HG03064 (cell line): ENCODE results near the gene TCF12.

Experiments used
- ATAC-seq: cut with Tn5 transposase; IDR thresholded peaks from one replicate; pipeline ENCODE4 v1.9.1; 2021; ENCODE audit warnings: low read depth; ENCODE audit not compliant: unreplicated experiment

Gene TCF12

DNA sequence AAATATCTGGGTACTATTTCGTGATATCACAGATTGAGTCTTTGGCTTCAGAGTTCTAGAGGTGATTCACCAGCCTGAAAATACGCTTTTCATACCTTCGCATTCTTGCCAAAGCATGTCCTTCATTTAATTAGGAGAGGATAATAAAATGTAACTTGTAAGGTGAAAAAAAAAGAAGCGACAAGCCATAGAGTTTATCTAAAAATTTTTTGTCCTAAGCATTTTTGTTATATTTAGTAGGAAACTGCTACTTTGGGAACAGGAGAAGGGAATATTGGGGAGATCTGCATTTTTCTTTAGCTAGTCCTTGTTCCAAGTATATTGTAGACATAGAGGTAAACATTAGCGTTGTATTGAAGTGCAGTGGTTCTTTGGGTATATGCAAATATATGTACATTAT is 120.1 kb downstream of the TCF12 start:
- ATAC-seq = no peak

DNA sequence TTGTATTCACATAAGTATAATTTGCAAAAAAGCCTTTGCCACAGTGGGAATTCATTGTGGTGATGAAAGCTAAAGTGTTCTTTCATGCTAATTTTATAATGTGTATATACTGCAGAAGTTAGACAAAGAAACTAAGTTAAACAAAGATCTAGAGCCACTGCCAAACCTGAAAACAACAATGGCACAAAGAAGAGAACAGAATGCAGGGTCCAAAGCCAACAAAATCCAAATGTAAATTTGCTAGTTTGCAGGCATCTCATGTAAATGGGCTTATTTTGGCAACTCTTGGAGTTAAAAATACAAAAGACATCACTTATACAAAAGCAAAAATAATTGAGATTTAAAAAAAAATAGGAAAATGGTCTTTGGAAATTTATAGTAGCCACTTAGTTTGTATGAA is 123.0 kb downstream of the TCF12 start:
- ATAC-seq = no peak

DNA sequence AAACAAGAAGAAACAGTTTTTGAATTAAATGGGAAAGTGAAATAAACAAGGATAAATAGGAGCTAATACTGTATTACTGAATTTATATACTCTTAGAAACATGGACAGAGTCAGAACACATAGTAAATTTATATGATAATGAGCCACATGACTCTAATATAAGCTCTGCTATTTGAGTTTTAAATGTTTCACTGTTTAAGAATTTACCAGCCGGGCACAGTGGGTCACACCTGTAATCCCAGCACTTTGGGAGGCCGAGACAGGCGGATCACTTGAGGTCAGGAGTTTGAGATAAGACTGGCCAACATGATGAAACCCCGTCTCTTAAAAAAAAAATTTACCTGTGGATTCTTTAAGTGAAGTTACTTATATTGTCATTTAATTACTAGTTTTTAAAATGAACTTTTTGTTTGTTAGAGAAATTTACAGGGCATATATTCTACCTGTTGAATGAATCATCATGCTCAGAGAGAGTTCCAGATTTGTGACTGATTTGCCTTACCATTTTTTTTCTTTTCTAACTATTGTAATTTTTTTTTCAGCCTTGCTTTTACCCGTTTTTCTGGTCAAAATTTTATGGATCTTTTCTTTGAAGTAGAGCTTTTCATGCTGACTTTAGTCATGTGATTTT is 125.7 kb downstream of the TCF12 start:
- no peak for ATAC-seq

DNA sequence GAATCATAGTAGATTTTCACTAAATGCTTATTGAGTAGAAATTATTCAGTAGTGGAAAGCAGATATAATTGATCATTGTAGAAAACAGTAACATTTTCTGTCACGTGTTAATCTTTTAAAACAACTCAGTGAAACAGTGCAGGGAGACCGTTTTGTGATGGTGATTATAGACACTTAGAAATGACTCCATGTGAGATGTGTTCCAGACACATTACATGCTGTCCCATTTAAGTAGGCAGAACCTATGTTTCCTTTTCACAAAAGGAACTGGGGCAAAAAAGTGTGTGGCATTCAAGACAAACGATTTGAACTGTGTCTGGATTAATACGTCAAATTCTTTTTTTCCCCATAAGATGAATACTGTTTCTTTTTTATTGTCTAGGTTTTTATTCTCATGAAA is 126.5 kb downstream of the TCF12 start:
- ATAC-seq = no peak

DNA sequence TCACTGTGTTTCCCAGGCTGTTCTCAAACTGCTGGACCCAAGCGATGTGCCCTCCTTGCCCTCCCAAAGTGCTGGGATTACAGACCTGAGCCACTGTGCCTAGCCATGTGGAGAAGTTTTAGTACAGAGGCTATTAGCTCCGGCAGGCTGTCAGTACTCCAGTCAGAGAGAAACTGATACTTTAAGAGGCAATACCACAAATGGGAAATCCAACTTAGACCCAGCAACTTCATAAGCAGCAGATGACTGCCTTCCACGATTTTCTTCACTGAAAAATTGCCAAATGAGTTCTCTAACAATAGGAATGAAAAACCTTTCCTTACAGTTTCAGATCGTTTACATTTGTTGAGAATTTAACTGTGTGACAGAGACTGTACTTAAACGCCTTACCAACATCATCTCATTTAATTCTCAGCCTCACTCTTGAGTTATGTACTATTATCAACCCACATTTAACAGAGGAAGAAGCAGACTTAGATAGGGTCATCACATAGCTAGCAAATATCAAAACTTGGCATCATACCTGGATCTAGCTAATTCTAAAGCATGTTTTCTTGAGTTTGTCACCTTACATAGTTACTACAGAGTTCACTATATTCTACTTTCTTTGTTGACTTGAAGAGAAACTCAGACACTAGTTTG is 127.4 kb downstream of the TCF12 start:
- ATAC-seq = peak; percentile 81

DNA sequence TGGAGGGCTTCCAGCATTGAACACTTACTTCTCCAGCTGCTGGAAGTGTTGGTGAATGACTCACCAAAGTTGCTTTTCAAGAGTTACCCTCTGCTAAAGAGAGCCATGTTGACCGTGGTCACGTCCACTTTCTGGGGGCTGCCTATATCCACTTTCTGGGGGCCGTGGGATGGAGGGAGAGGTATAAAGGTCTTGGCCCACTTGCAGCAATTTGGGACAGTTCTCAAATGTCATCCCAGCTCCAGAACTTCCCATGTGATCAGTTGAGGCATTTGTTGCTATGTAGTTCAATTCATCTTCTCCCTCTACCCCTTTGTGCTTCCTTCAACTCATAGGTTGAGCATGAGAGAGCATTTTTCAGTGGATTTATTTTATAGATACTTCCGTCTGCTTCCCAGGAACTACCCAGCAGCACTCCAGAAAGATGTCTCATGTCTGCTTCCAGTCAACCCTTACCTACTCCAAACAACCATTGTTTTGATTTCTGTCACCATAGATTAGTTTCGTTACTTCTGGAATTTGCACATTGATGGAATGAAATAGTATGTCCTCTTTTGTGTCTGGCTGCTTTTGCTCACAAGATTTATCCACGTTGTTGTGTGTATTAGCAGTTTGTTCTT is 130.6 kb downstream of the TCF12 start:
- ATAC-seq = no peak

DNA sequence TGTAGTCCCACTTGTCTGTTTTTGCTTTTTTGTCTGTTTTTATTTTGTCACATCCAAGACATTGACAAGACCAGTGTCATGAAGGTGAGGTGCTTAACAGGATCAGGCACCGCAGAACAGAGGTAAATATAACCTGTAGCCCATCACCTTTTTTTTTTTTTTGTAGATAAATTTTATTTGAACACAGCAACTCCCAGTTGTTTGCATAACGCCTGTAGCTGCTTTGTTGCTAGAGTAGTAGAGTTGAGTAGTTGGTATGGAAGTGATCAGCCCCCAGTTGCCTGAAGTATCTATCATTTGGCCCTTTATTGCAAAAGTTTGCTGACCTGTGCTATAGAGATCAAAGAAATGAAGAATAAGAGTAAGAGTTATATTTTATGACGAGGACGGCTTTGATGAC is 135.0 kb downstream of the TCF12 start:
- ATAC-seq = no peak

DNA sequence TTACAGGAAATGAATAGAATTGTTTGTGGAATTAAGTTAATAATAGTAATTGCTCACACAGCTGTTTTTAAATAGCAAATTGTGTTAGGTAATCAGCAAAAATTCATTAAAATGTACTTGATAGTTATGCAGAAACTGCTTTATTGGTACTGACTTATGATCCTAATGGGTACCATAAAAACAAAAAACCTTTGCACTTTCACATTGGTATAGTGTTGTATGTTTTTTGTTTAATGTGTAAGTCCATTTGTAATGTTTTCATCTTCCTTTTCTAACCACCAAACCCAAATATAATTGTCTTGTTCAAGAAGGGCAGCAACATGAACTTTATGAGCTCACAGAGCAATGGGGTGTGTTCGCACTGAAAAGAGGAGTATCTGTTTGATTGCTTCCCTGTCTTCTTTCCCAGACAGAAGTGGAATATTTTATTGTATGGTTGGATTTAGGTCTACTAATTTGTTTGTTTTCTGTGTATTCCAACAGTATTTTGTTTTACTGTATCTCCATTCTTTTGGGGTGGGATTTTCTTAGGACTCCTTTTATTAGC is 135.8 kb downstream of the TCF12 start:
- ATAC-seq = no peak

DNA sequence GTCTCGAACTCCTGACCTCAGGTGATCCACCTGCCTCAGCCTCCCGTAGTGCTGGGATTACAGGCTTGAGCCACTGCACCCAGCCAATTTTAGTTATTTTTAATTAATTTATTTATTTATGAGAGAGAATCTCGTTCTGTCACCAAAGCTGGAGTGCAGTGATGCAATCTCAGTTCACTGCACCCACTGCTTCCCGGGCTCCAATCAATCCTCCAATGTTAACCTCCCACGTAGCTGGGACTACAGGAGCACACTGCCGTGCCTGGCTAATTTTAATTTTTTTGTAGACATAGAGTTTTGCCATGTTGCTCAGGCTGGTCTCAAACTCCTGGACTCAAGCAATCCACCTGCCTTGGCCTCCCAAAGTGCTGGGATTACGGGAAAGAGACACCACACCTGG is 137.9 kb downstream of the TCF12 start:
- no peak for ATAC-seq

DNA sequence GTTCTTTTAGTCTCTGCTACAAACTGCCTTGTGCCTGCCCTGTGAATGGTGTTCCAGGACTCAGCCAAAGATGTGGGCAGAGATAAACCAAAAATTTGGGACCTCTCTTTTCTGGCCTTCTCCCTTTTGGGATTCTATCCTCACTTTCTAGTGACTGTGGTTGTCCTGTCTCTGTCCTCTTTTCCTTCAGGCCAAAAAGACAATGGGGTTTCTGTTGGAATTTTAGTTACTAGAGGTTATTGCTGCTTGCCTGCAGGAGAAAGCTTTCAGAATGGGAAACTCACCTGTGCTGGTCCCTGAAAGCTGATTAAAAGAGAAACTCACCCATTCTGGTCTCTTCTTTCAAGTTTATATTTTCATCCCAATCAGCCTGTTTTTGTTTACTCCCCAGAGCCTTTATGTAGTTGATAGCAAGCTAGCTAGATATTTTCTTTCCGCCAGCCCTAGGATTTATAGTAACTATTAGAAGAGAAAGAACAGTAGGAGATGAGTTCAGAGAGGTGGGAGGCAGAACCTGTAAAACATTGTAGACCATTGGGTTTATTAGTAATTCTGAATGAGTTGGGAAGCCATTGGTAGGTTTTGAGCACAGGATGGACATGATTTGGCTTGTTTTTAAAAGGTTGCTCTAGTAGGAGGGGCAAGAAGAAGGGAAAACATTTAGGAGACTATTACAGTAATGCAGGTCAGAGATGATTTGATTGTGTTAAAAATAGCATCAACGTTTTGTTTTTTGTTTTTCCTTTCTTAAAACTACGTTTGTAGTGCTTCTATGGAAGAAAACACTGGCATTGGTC is 138.9 kb downstream of the TCF12 start:
- ATAC-seq = no peak

DNA sequence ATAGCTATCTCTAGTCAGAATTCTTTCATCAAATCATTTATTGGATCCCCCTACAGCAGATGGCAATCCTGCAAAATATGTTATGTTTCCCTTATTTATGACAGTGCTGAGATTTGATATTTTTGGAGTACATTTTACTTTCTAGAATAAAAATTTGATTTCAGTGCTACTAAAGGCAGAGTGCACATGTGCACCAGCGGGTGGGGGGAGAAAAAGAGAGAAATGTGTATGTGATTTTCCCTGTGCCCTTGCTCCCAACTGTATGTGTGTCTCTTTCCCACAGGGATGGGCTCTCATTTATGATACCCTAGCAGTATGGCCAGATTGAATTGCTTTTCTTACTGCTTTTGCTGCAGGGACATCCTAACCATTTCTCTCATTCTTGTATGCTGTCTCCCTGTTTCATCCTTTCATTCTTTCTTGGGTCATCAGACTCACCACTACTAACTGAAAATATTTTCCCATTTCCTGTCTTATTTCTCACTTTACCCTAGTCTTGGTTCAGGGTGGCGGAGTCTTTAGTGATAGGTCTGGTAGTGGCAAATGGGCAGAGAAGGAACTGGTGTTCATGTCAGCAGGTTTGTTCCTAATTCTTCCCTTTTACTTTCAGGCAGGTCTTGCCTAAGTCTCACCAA is 140.7 kb downstream of the TCF12 start:
- ATAC-seq = no peak

DNA sequence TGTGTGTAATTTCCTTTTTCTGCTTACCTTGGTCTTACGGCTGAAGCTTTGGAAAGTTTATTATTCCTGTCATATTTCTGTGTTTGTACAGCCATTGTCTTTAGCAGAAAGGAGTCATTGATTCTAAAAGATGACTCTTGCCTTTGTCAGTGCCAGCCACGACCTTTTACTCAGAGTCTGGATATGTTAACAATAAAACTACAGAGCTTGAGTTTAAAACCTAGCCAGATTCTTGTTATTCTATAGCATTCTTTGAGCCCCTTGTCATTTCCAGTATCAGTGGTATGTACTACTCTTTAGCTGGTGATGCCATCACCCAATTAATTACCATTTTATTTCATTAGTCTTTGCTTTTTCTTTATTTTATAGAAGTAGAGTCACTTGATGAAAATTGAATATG is 142.4 kb downstream of the TCF12 start:
- ATAC-seq = no peak

DNA sequence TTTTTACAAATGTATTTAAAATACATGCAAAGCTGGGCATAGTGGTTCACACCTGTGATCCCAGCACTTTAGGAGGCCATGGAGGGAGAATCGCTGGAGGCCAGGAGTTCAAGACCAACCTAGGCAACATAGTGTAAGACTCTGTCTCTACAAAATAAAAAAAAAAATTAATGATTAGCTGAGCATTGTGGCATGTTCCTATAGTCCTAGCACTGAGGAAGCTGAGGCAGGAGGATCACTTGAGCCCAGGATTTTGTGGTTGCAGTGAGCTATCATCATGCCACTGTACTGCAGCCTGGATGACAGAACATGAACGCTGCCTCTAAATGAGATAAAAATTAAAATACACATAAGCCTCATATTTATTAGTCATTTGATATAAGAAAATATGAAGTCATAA is 142.8 kb downstream of the TCF12 start:
- no peak for ATAC-seq

DNA sequence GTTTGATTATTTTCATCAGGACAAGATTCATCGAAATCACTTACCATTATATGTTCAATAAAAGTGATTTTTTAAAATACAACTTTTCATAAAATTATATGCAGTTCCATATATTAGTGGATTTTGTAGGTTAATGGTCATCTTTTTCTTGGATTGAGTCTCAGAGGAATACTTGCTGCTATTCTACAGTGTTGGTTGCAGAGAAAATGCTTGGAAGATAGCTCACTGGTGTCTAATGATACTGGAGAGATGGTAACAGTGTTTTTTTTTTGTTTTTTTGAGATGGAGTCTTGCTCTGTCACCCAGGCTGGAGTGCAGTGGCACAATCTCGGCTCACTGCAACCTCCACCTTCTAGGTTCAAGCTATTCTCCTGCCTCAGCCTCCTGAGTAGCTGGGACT is 143.3 kb downstream of the TCF12 start:
- ATAC-seq = no peak

DNA sequence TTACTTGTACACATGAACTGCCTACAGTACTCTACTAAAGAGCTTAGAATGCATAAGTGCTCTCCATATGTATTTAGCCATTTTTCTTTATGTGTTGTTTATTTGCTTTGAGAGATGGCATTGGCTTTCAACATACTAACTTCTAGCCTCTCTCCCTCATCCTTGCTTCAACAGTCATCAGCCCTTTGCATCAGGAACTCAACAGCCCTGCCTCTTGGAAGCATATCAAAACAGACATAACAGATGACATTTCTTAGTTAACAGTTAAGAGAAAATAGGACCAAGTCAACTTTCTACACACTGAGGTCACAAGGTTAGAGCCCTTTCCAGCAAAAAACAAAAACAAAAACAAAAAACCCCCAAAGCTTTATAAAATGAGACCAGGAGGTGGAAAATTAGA is 145.6 kb downstream of the TCF12 start:
- no peak for ATAC-seq

DNA sequence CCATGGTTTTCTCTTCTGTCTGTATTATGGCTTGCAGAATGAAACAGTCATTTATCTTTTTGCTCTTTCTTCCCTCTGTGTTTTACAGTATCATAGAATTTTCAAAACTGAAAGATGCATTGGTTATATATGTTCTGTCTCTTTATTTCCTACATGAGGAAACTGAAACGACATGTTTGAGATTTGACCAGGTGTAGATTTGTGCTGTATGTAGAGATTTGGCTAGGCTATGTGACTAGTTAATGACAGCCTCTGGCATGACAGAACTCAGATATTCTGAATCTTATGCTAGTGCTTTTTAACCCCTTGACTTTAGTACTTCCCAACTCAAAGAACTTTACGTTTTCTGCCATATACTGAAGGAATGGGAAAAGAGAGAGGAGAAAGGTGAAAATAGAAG is 151.0 kb downstream of the TCF12 start:
- ATAC-seq = no peak

DNA sequence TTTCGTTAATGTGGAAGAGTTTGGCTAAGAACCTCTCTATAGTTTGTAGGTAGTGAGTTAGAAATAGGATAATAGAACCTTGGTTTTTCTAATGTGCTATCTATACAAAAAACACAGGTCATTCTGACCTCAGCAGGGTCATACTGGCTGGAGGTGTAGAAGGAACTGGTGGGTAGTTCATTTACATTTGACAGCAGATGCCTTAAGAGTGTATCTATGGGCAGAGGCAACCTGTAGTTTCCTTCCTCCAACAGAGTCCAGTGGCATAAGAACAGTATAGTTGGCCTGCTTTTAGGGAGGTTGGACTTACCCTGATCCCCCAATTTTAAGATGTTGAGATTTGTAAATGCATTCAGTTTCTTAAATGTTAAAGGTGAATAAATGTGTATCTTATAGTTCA is 152.2 kb downstream of the TCF12 start:
- no peak for ATAC-seq

DNA sequence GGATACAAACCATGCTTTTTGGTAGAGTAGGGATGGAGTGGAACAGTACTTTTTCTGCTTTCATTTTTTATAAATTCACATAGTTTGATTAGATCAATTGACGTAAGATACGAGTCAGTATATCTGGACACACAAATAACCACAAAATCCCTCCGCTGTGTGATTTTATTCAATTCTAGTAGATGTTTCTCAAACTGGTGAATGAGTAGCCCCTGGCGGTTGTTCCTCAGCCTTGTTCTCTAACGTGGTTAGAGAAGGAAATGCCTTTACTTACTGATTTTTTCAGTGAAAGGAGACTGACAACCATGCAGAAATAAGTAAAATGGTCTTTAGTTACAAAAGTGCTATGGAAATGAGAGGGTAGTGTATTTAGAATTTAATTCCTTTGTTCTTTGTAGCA is 161.0 kb downstream of the TCF12 start:
- ATAC-seq = no peak

DNA sequence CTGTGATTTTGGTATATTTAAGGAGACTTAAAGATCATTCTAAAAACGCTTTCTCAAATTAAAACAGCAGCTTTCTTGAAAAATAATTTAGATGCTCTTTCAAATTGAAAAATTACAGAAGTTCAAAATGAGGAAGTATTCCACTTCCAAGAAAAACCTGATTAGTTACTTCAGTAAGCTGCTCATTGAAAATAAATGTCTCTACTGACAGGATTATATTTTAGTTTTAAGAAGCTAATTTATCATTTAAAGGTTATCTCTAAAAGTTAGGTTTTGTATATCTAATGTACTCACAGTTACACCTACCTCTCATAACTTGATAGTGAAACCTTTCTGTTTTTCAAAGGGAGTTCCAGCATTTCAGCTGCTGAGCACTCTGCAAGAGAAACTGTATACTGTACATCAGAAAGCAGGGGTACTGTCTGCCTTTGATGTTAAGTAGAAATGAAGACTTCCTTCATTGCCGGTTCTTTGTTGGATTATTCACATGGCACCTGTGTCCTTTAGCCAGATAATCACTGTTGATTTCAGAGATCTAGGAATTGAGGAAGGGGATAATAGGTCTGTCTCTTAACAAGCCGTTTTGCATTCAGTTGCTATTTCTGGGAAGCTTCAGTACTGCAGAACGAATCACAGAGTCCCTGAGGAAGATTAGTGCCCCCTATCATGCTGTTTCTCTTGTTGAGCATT is 161.6 kb downstream of the TCF12 start:
- peak; percentile 78 for ATAC-seq

DNA sequence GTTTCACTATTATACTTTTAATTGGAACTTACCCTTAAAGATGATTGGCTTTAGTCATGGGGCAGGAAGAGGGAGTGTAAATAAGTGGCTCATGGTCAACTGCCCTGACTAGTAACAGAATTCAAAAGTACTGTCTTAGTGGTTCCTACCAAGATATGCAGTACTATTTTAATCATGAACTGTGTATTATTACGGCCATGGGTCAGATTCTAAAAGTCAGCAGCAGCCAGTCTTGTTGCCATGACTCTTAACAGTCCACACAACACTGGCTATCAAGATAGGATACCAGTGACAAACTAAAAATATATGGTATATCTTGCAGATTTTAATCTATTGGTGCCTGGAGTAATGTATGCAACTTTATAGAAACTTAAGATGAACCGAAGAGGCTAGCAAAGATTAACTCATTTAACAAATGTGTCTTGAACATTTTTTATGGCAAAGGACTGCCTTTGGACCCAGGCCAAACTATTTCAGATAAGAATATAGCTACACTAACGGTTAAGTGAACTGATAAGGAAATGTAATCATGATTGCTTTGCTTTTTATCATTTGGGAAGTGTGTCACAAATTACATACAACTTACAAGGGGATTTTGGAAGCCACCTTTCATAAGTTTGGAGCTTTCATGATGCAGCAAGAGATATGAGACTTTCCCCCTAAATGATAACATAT is 163.7 kb downstream of the TCF12 start:
- no peak for ATAC-seq
